ENCODE measurements around the gene SVIL.

GRCh38 chr10:29630205-29631048 lies 4.3 kb downstream of the SVIL start:
- TF ChIP-seq EZH2phosphoT487 (IDR thresholded peaks at IDR 0.05; ENCODE audit: insufficient read depth, low read depth) (no peak), EZH2 (IDR thresholded peaks at IDR 0.05; ENCODE audit: insufficient read depth, poor library complexity, severe bottlenecking) (no peak)

Measured in GM23248 (cell line).